ENCODE results near the gene BMERB1. TPM values are rescaled to one million over a fixed set of nuclear protein-coding genes. Genes with fewer than 3 reads are reported as not detected.
"Not testable (repeated sequence)": the region's sequence is repeated elsewhere in the genome, so short reads cannot be mapped to it uniquely, and the experiment has no call there.

BMERB1 gene
- total RNA-seq, 1 donor from 2014 or later = 45.4 TPM

GRCh38 chr16:15435216-15435864 lies 952 bp downstream of the BMERB1 start:
- no peaks in the 10 kb centered on the region for H3K9me3 ChIP-seq
- no peaks in the 10 kb centered on the region for H3K36me3 ChIP-seq
- peak overlapping the region; percentile 52 to 94 for H3K4me3 ChIP-seq
- intact Hi-C loops (cut with DNase I) = loop anchor here (2.0 kb wide), 1 partner anchor 55 kb away; no protein-coding TSS in a partner anchor
- TF ChIP-seq CTCF (IDR thresholded peaks at IDR 0.05) = no peak
- H3K4me1 ChIP-seq = peaks cover 0 to 13% of the 10 kb centered on the region in 2 donors
- no peaks in the 10 kb centered on the region for H3K27me3 ChIP-seq
- peak overlapping the region; percentile 82 for H3K27ac ChIP-seq
- no peak for DNase-seq (ENCODE audit: low spot score in 2 of 2)

GRCh38 chr16:15439102-15439501 lies 4.7 kb downstream of the BMERB1 start:
- no peaks in the 10 kb centered on the region for H3K36me3 ChIP-seq
- no peak for DNase-seq (ENCODE audit: low spot score in 2 of 2)
- intact Hi-C loops (cut with DNase I) = no loop called here
- no peak for TF ChIP-seq CTCF (IDR thresholded peaks at IDR 0.05)
- H3K27me3 ChIP-seq = no peaks in the 10 kb centered on the region
- H3K9me3 ChIP-seq = no peaks in the 10 kb centered on the region
- H3K4me1 ChIP-seq = peaks cover 0 to 29% of the 10 kb centered on the region in 2 donors
- no peak overlapping the region for H3K4me3 ChIP-seq
- peak overlapping the region; percentile 80 for H3K27ac ChIP-seq

GRCh38 chr16:15439521-15439920 lies 5.1 kb downstream of the BMERB1 start:
- intact Hi-C loops (cut with DNase I) = no loop called here
- H3K27ac ChIP-seq = peak overlapping the region; percentile 80

GRCh38 chr16:15440852-15441251 lies 6.5 kb downstream of the BMERB1 start:
- peak overlapping the region; percentile 27 to 80 for H3K27ac ChIP-seq

More at GRCh38 chr16:15439521-15439920, 5.1 kb downstream of the BMERB1 start:
- H3K4me1 ChIP-seq = peaks cover 0 to 29% of the 10 kb centered on the region in 2 donors
- H3K4me3 ChIP-seq = no peak overlapping the region
- H3K36me3 ChIP-seq = no peaks in the 10 kb centered on the region
- H3K9me3 ChIP-seq = no peaks in the 10 kb centered on the region
- no peak for TF ChIP-seq CTCF (IDR thresholded peaks at IDR 0.05)
- no peak for DNase-seq (ENCODE audit: low spot score in 2 of 2)
- H3K27me3 ChIP-seq = no peaks in the 10 kb centered on the region

GRCh38 chr16:15442140-15442539 lies 7.8 kb downstream of the BMERB1 start:
- H3K27me3 ChIP-seq; H3K9me3 ChIP-seq; H3K4me3 ChIP-seq; intact Hi-C loops (cut with DNase I); DNase-seq (ENCODE audit: low spot score in 2 of 2); H3K36me3 ChIP-seq; H3K27ac ChIP-seq: not testable (repeated sequence)
- H3K4me1 ChIP-seq = peaks cover 0 to 22% of the 10 kb centered on the region in 2 donors

More at GRCh38 chr16:15440852-15441251, 6.5 kb downstream of the BMERB1 start:
- Histone ChIP-seq H3K27me3 (no peaks in the 10 kb centered on the region), H3K4me3 (no peak overlapping the region), H3K4me1 (peaks cover 0 to 26% of the 10 kb centered on the region in 2 donors), H3K36me3 (no peaks in the 10 kb centered on the region), H3K9me3 (peaks cover 0 to 4% of the 10 kb centered on the region in 2 donors)
- intact Hi-C loops (cut with DNase I) = loop anchor here (2.0 kb wide), 1 partner anchor 48 kb away; no protein-coding TSS in a partner anchor
- TF ChIP-seq CTCF (IDR thresholded peaks at IDR 0.05) = no peak
- no peak for DNase-seq (ENCODE audit: low spot score in 2 of 2)

GRCh38 chr16:15443753-15444152 lies 9.4 kb downstream of the BMERB1 start:
- no peak for TF ChIP-seq CTCF (IDR thresholded peaks at IDR 0.05)
- Histone ChIP-seq H3K27me3 (no peaks in the 10 kb centered on the region), H3K27ac (no peak overlapping the region), H3K4me1 (peaks cover 0 to 22% of the 10 kb centered on the region in 2 donors), H3K9me3 (peaks cover 0 to 4% of the 10 kb centered on the region in 2 donors), H3K4me3 (no peak overlapping the region), H3K36me3 (peaks cover 0 to 3% of the 10 kb centered on the region in 2 donors)
- no peak for DNase-seq (ENCODE audit: low spot score in 2 of 2)
- intact Hi-C loops (cut with DNase I) = no loop called here
